AG20443 (cell line): ENCODE measurements around the gene CWC27.
"Not testable (repeated sequence)": the region's sequence is repeated elsewhere in the genome, so short reads cannot be mapped to it uniquely, and the experiment has no call there.

Source experiments
- DNase-seq: peaks from one replicate; pipeline ENCODE4 v3.0.0; 2012; ENCODE audit warnings: low spot score, mixed read lengths

CWC27 gene

GRCh38 chr5:64788156-64788555, 19.4 kb downstream of the CWC27 start:
- no peak for DNase-seq

- no peak for DNase-seq
These were observed 20.7 kb downstream of the CWC27 start for GRCh38 chr5:64789457-64789856.

- DNase-seq = no peak
These were observed 21.5 kb downstream of the CWC27 start for GRCh38 chr5:64790210-64790609.

- no peak for DNase-seq
These were observed 23.7 kb downstream of the CWC27 start for GRCh38 chr5:64792469-64792868.

GRCh38 chr5:64794053-64794770, 25.5 kb downstream of the CWC27 start:
- no peak for DNase-seq

- no peak for DNase-seq
These were observed 27.6 kb downstream of the CWC27 start for GRCh38 chr5:64796301-64796700.

GRCh38 chr5:64800926-64801325, 32.2 kb downstream of the CWC27 start:
- DNase-seq = no peak

- no peak for DNase-seq
These were observed 37.8 kb downstream of the CWC27 start for GRCh38 chr5:64806537-64806936.

GRCh38 chr5:64807520-64807919, 38.8 kb downstream of the CWC27 start:
- no peak for DNase-seq

- DNase-seq = peak; percentile 39
These were observed 42.4 kb downstream of the CWC27 start for GRCh38 chr5:64811050-64811640.

- DNase-seq = no peak
These were observed 45.3 kb downstream of the CWC27 start for GRCh38 chr5:64814073-64814472.

- no peak for DNase-seq
These were observed 49.5 kb downstream of the CWC27 start for GRCh38 chr5:64818245-64818644.

GRCh38 chr5:64819345-64819744, 50.6 kb downstream of the CWC27 start:
- DNase-seq = not testable (repeated sequence)

- no peak for DNase-seq
These were observed 53.6 kb downstream of the CWC27 start for GRCh38 chr5:64822320-64822719.

GRCh38 chr5:64826541-64826940, 57.8 kb downstream of the CWC27 start:
- no peak for DNase-seq

- DNase-seq = no peak
These were observed 59.0 kb downstream of the CWC27 start for GRCh38 chr5:64827703-64828102.

GRCh38 chr5:64830650-64831049, 61.9 kb downstream of the CWC27 start:
- DNase-seq = not testable (repeated sequence)

- DNase-seq = no peak
These were observed 63.3 kb downstream of the CWC27 start for GRCh38 chr5:64831996-64832395.

- DNase-seq = no peak
These were observed 65.3 kb downstream of the CWC27 start for GRCh38 chr5:64834037-64834436.

- no peak for DNase-seq
These were observed 65.9 kb downstream of the CWC27 start for GRCh38 chr5:64834611-64835010.

GRCh38 chr5:64835266-64835665, 66.5 kb downstream of the CWC27 start:
- no peak for DNase-seq

GRCh38 chr5:64836190-64836755, 67.5 kb downstream of the CWC27 start:
- DNase-seq = no peak

- no peak for DNase-seq
These were observed 68.1 kb downstream of the CWC27 start for GRCh38 chr5:64836786-64837185.

- DNase-seq = no peak
These were observed 69.6 kb downstream of the CWC27 start for GRCh38 chr5:64838376-64838775.
